HG03439 (cell line): Measurements from ENCODE around the gene IDUA.

Experiments
- ATAC-seq: cut with Tn5 transposase; IDR thresholded peaks from one replicate; pipeline ENCODE4 v1.9.1; 2021; ENCODE audit warnings: mild to moderate bottlenecking, moderate library complexity; ENCODE audit not compliant: unreplicated experiment

The IDUA gene

DNA sequence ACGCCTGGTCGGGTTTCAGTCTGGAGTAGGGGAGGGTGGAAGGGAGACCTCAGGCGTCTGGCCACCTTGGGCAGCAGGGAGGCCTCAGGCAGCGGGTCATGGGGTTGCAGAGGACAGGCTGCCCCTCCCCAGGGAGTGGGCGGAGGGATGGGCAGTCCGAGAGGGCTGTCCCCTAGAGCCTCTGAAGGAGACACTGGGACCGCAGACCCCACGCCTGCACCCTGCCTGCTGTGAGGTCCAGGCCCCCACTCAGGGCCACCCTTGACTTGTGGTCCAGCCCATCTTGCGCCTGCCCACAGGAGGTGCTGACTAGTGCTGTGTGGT lies 41.0 kb downstream of the IDUA start:
- ATAC-seq = no peak

DNA sequence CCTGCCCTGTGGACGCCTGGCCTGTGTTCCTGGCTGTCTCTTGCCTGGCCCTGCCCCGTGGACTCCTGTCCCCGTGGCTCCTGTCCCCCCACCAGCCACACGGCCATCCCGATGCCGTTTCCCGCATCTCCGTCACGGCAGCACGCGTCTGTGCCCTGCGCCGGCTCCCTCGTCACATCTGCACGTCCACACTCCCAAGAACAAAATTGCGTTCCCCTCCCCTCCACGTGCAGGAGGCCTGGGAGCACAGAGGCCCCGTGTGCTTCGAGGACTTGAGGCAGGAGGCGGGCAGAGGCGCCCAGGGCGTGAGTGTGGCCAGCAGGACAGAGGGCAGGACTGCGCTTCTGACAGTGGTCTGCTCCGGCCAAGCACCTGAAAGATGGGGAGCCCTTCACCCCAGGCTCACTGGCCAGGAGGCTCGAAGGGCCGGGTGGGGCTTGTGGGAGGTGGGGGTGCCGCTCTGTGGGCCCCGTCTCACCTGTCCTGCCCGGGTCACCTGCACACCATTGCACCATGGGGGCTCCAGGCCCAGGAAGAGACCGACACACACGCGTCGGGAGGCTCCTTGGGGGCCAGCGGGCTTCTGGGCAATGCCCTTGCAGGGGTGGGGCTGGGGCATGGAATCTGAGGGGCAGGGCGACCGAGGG lies 41.9 kb downstream of the IDUA start:
- ATAC-seq = no peak

DNA sequence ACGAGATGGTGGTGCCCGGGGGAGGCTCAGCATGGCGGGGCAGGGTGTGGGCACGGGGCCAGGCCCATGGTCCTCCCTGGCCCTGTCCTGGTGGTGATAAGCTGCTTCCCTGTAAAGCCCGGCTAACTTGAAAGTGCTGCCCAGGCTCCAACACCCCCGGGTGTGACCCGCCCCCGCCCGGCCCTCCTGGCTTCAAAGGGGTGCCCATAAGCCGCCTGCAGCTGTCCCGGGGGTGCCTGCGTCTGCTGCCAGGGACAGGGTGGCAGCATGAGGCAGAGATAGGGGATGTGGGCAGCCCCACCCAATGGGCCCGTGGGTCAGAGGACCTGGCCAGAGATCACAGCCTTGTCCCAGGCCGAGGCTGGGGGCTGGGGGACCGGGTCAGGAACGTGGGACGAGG lies 42.7 kb downstream of the IDUA start:
- no peak for ATAC-seq

DNA sequence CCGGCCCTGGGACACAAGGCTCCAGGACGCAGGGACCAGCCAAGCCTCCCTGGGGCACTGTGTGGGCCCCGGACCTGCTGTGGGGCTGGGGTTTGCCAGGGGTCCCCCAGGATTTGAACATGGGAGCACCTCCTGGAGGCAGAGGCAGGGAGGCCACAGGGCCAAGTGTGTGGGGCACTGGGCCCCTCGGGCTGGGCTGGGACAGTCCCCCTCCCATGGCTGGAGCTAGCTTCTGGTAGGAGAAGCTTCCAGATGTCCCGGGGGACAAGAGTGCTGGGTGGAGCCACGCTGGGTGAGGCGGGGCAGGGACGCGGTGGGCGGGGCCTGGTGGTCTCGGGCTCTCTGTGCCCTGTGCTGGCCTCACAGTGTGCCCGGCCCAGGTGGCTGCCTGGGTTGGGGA lies 43.2 kb downstream of the IDUA start:
- ATAC-seq = no peak

DNA sequence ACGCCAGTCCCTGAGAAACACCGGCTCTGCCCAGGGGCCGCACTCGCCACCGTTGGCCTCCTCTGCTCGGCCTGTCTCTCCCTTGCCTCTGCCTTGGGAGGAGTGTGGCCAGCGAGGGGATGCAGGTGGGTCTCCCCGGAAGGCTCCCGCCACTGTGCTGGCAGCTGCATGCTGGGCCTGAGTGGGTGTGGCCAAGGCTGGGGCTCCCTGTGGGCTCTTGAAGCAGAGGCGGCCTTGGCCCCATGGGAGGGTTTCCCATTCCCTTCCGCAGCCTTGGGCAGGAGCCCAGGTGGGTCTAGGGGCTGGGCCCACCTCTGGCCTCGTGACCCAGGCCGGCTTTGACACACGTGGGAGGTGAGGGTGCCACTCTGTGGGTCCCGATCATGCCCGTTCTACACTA lies 43.7 kb downstream of the IDUA start:
- no peak for ATAC-seq

DNA sequence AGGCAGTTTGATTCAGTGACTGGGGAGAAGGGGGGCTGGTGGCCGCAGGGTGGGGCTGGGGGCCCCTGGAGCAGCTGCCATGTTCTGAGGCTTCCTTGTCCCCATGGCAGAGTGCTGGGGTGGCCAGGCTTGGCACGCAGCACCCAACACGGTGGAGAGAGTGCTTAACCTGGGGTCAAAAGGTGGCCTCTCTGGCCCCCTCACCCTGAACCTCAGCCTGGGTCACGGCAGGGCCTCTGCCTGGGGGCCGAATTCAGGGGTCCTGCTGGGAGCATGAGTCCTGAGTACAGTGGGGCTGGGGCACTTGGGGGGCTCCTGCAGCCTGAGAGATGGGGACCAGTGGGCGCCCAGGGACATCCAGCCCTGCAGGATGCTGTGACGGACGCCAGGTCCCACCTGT lies 44.5 kb downstream of the IDUA start:
- ATAC-seq = no peak

DNA sequence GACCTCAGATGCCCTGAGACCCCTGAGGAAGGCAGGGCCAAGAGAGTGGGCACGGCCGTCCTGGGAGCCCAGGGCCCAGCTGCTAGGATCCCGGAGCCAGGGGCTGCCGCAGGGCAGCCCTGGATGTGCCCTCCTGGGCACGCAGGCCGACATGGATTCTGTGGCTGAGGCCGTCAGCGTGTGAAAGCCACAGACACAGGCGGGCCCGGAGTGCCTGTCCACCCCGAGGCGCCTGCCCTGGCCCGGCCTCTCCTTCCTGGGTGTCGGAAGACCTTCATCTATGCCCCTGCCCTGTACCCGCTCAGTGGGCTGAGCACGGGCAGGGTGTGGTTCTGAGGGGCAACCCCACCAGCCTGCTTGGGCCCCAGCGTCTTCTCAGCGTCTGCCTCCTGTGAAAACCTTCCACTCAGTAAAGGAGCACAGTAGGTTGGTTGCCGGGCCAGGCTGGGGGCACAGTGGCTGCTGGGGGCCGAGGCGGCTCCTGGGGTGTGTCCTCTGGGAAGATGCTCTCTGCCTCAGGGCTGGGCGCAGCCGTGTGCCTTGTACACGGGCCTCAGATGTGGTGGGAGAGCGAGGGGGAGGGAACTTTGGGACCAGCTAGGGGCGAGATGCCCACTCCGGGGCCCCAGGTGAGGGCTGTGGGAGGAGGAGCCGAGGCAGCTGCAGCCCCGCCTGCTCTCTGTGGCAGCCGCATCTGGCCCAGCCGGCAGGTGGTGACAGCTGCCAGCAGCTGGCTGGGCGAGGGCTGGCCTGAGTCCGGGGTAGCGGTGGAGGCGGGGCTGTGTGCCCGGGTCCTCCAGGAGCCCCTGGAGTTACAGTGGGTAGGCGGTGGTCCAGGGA lies 45.3 kb downstream of the IDUA start:
- no peak for ATAC-seq

DNA sequence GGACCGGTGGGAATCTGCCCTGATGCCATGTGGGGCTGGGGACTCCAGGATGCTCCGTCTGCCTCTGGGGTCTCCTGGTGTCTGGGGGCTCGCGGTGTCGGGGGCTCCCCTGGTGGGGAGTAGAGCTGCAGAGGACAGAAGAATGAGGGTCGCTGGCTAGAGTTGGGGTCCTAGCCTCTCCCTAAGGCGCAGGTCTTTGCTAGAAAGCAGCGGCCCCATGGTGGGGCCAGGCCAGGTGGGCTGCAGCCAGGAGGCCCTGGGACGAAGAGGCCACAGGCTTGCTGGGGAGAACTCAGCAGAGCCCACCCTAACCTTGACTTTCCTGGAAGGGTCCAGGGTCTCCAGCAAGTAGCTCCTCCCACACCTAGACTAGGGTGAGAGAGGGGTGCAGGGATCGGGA lies 46.0 kb downstream of the IDUA start:
- ATAC-seq = no peak

DNA sequence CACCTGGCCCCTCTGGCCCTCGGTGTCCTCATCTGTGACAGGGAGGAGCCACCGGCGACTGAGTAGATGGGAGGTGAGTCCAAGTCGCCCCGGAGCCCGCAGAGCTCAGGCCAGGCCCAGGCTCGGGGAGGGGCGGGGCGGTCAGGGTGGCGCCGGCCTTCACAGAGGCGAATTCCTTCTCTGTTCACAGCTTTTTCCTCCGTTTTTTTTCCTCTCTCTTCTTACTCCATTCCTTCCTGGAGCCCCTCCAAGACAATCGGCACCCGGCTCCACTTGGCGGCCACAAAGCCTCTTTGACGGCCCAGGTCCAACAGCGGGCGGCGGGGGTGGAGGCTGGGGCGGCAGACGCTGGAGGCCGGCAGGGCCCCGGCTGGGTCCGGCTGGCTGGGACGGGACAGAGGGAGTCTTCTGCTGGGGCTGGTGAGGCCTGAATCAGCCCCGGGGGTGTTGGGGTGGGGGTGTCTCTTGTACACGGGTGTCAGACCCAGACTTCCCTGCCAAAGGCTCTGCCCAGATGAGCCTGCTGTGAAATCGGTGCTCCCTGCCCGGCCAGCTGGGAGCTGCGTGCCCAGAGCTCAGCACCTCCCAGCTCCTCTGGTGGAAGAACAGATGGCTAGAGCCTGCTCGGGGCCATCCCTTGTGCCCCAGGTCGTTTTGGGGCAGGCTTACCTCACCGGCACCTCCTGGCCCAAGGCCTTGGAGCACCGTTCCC lies 47.2 kb downstream of the IDUA start:
- ATAC-seq = no peak

DNA sequence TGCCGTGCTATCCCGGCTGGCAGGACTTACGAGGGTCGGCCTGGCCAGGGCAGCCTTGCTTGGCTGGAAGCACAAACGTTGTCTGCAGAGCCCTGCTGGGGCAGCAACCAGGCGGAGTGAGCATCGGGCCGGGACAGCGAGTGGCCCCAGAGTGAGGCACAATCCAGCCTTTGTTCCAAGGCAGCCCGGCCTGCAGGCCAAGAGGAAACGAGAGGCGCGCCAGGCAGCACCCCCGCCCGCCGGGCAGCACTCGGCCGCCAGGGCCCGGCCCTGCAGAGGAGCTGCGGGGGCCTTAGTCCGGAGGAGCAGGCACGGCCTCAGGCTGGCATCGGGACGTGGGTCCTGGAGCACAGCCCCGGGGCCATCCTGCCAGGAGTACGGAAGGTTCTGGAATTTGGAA lies 48.7 kb downstream of the IDUA start:
- ATAC-seq = no peak

DNA sequence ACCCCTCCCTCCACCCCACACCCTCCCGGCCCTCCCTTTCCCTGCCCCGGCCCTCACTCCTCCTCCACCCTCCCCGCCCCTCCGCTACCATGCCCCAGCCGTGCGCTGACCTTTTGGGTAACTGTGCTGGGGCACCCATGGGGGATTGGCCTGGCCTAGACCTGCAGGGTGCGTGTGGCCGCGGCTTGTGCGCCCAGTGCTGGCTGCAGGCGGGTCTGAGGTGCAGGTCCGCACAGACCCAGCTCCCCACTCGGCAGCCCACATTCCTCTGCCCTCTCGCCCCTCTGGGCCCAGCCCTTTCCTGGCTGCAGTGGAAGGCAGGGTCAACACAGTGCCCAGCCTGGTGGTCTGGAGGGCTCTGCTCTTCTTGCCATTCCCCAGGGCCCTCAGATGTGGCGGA lies 49.3 kb downstream of the IDUA start:
- ATAC-seq = no peak

DNA sequence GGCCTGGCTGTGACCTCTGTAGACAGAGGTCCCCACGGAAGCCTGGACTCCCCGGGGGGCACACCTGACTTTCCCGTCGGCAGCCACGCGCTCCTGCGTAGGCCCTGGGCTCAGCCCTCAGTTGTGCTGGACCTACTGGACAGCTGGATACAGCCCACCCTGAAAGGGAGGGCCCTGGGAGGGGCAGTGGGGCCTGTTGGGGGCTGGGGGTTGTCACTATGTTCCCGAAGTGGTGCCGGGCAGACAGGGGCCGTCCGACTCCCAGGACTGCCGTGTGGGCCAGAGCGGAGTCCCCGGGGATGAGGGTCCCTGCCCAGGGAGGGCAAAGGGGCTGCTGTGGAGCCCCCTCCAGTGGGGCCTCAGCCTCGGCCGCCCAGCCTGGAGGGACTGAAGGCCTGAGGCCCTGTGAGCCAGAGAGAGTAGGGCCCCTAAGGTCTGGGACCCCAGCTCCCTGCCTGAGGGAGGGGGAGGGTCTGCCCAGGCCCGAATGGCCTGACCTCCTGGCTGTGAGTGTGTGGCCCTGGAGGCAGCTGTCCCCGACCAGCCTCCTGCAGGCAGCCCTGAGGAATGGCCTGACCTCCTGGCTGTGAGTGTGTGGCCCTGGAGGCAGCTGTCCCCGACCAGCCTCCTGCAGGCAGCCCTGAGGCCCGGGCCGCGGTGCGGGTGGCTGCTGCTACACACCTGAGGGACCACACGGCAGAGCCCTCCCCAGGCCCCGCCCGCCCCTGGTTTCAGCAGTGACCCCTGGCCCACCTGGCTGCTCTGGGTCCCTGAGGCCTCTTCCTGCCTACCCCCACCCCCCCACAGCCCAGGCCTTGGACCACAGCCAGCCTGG lies 50.3 kb downstream of the IDUA start:
- no peak for ATAC-seq

DNA sequence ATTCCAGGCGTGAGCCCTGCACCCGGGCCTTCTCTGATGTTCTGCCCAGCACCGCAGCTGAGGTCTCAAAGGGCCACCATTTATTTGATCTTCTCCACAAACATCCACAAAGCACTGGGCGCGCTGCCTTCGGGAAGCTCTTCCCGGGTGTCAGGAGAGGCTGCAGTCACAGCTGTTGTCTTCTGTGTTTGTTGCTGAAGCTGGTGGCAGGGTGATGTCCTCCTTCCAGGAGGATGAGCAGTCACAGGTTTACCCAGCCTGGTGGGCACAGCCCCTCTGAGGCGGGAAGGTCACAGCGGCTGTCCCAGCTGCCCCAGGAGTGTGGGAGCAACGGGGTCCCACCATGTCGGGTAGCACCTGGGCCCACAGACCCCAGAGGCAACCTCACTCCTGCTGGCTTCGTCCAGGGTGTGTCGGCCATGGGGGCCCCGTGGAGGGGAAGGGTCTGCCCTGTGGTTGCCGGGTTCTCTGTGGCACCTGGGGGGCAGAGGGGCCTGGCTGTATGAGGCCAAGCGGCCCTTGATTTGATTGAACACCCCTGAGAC lies 52.2 kb downstream of the IDUA start:
- no peak for ATAC-seq

DNA sequence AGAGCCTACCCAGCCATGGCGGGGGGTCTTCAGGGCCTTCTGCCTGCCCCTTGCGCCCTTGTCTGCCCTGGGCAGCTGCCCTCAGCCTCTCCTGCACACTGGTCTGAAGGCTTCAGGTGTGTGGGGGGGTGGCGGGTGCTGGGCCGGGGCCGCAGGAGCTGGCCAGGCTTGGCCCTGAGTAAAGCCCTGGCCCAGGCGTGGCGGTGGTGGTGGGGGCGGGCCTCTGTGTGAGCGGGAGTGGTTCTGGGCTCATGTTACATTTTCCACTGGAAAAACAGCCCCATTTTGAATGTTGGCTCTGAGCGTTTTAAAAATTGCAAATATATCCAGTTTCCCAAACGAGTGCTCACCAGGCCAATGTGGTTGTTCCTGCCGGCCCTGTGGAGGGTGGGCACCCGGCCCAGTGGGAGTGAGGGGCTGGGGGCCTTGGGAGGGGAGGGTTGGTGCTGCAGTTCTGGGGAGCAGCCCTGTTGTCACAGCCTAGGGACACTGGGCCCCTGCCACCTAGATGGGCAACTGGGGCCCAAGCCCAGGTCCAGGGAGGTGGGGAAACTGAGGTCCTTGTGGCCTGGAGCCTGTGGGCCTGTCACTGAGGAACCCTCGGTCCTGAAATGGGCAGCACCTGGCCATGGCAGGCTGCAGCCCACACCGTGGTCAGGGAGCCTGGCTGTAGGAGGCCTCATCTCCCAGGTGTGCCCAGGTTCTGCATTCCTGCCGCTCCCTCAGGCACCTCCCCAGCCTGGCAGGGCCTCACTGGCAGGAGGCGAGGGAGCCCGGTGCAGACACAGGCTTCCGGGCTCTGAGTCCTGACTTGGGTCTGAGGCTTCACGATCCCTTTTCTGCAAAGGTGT lies 52.9 kb downstream of the IDUA start:
- no peak for ATAC-seq

DNA sequence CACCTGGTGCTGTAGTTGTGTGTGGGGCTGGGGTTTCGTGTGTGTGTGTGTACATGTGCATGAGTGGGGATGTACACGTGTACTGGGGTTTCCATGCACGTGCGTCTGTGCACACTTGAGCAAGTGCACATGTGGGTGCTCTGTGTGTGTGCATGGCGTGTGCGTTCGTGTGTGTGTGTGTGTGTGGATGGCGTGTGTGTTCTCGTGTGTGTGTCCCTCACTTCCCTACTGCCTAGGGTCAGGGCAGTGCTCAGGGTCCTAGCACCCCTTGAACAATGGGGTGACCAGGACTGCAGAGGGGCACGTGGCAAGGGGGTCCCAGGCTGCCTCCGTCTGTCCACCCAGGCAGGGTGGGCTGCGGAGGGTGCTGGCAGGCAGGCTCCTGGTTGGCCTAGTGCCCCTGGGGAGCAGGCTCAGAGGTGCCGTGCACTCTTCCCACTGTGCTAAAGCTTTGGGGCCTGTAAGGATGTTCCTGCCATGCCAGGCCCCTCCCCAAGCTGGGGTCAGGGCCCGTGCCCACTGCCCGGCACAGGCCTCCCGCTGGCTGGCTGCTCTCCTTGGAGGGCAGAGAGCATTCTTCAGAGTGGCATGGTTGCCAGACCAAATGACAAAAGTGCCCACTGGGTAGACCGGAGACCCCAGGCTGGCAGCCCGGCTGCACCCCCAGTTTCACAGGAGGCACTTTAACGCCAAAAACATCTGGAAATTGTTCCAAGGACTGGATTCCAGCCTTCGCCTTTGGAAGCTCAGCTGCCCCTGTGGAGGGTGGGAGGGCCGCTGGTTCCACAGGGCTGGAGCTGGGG lies 53.7 kb downstream of the IDUA start:
- no peak for ATAC-seq

DNA sequence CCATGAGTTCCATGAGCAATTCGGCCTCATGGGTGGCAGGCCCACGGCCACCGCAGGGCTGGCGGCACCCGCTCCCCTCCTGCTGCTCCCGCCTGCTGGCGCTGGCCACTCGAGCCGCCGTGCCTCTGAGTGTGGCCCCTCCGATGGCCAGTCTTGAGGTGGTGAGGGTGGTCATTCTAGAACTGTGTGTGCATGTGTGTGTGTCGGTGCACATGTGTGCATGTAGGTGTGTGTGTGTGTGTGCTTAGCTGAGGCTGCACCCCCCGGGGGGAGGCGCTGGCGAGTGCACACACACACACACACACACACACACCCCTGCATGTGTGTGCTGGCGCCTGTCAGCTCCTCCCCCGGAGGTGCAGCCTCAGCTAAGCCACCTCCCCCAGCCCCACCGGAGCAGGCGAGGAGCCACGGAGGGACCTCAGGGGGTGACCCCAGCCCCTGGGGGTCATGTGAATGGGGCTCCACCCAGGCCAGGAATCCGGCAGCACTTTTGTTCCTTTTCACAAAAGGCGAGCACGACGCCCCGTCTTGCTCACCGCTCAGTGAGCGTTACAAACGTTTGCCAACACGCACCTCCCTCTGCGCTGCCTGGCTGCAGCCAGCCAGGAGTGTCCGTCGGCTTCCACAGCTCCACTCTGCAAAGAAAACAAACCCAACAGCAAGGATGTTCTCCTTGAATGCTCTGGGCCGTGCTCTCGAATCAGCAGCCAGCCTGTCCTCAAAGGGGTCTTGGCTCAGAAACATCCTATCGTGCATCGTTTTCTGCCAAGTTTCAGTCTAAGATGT lies 54.5 kb downstream of the IDUA start:
- ATAC-seq = no peak

DNA sequence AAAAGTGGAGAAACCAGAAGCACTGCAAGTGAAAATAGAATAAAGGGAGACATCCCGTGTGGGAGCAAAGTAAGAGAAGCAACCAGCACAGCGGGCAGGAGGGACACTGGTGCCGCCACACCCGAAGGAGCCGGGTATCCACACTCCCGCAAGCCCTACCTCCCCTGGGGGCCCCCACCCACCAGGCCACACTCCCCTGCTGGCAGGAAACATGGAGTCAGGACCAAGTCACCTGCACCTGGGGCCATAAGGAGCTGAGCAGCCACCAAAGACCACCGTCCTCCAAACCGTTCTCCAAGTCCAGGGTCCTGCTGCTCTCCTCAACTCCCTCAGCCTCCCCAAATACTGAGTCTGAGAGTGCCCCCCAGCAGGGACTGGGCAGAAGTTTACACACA lies 55.1 kb downstream of the IDUA start:
- no peak for ATAC-seq

DNA sequence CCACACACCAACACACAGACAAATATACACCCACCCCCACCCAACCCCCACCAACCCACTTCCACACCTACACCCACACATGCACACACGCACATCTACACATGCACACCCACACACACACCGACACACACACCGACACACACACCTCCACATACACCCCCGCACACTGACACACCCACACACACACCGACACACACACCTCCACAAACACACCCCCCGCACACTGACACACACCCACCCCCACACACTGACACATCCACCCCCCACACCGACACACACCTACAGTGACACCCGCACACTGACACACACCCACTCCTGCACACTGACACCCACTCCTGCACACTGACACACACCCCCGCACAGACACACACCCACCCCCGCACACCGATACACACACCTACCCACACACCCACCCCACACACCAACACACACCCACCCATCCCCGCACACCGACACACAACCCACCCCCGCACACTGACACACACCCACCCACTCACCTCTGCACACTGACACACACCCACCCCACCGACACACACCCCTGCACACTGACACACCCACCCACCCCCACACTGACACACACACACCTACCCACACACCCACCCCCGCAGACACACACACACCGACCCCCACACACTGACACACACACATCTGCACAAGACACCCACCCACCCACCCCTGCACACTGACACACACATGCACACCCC lies 55.7 kb downstream of the IDUA start:
- ATAC-seq = no peak
